Fibroblast of mammary gland (primary cell): Measurements from ENCODE around the gene WDR48.

ENCODE experiments used
- DNase-seq: peaks from one replicate; pipeline ENCODE4 v3.0.0-alpha.2; 2010; ENCODE audit warnings: low read depth
- H3K4me3 ChIP-seq: 2 replicates; pipeline ENCODE4 v1.5.1; 2011; ENCODE audit warnings: low read depth, mild to moderate bottlenecking, low read length, moderate library complexity; ENCODE audit not compliant: control insufficient read depth
- TF ChIP-seq, protein P1 (sequence below): conservative IDR thresholded peaks from 2 replicates; pipeline ENCODE4 v1.5.1; 2011; ENCODE audit warnings: low read depth, low read length, inconsistent platforms; ENCODE audit not compliant: control insufficient read depth, insufficient read depth

The WDR48 gene

DNA sequence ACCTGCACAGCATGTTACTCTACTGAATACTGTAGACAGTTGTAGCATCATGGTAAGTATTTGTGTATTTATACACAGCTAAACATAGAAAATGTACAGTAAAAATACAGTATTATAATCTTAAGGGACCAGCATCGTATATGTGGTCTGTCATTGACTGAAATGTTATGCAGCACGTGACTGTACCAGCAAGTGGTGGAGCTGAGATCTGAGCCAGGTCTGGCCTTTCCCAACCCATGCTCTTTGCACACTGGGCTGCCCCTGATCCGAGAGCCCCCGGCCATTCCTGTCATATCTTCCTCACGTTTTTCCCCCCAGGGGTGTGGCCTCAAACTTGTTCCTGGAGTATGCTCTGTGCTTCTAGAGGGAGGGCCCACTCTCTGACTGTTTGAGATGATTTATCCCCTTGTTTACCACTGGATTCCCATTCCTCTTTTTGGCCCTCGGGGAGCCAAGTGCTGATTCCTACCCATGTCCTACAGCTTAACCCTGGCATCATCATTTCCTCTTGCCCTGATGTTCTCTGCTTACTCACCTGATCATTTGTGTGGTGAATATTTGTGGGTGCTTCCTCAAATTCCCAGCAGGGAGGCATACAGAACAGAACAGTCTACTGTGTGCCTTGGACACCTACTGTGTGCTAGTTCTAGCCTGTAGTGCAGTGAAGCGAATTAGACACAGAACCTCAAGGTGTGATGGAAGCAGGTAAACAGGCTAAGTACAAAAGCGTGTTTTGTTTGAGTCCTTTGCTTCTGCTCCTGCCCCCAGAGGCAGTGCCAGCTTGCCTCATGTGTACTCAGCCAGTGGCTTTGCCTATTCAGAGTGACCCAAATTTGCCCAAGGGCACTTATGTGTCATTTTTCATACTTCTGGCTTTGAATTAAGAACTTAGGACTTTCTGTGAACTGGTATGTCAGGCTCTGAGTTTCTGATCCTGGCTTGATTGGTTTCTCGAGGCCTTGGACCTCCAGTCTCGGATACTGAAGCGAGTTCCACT is 80.6 kb downstream of the WDR48 start:
- no peak for DNase-seq
- TF ChIP-seq, protein P1, sequence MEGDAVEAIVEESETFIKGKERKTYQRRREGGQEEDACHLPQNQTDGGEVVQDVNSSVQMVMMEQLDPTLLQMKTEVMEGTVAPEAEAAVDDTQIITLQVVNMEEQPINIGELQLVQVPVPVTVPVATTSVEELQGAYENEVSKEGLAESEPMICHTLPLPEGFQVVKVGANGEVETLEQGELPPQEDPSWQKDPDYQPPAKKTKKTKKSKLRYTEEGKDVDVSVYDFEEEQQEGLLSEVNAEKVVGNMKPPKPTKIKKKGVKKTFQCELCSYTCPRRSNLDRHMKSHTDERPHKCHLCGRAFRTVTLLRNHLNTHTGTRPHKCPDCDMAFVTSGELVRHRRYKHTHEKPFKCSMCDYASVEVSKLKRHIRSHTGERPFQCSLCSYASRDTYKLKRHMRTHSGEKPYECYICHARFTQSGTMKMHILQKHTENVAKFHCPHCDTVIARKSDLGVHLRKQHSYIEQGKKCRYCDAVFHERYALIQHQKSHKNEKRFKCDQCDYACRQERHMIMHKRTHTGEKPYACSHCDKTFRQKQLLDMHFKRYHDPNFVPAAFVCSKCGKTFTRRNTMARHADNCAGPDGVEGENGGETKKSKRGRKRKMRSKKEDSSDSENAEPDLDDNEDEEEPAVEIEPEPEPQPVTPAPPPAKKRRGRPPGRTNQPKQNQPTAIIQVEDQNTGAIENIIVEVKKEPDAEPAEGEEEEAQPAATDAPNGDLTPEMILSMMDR = no peak
- H3K4me3 ChIP-seq = no peak overlapping the region

DNA sequence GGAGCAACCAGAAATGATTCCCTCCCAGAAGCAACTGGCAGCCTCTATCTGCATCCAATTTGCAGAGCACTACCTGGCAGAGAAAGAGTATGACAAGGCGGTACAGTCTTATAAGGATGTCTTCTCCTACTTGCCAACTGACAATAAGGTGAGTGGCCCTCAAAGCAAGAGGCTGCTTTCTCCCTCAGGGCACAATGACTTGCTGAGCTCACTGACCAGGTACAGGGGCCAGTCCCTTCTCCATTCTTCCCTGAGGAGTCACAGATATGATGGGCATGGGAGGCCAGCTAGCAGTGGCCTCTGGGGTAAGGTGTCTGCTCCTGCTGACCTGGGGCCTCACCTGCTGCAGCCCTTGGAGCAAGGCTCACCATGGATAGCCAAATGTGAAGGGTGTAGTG is 81.3 kb downstream of the WDR48 start:
- TF ChIP-seq, protein P1 = no peak
- DNase-seq = no peak
- H3K4me3 ChIP-seq = no peak overlapping the region

DNA sequence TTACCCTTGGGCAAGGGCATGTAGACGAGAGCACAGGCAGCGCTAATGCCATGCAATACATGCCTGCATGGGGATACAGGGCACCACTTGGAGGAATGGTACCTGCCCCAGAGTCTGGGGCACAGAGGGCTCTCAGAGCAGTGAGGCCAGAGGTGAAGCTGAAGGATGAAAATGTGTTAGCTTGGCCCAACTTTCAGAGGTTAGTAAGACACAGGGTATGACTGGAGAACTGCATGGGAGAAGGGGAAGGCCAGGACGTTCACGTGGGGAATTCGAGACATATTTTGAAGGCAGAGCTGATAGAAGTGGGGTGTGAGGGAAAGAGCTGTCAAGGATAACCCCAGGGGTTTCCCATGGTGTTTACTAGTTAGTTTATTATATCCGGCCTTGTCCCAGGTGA is 82.0 kb downstream of the WDR48 start:
- TF ChIP-seq, protein P1 = no peak
- no peak for DNase-seq
- H3K4me3 ChIP-seq = no peak overlapping the region

DNA sequence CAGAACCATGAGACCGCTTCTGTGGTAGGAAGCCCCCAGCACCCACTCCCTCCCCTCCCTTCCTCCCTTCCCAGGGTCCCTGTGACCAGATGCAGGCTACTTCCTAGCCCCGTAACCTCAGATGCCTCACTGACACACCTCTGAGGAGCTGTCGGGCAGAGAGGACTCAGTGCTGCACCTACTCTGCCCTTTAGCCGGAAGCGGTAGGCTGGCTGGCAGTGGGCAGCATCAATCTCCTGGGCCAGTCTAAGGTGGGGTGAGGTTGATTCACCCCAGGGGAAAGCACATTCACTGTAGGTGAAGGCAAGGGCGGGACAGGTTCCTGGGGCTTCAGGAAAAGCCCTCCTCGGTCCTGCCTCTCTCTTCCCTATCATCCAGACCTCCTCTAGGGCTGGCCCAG is 82.5 kb downstream of the WDR48 start:
- no peak for DNase-seq
- no peak overlapping the region for H3K4me3 ChIP-seq
- TF ChIP-seq, protein P1 = no peak

DNA sequence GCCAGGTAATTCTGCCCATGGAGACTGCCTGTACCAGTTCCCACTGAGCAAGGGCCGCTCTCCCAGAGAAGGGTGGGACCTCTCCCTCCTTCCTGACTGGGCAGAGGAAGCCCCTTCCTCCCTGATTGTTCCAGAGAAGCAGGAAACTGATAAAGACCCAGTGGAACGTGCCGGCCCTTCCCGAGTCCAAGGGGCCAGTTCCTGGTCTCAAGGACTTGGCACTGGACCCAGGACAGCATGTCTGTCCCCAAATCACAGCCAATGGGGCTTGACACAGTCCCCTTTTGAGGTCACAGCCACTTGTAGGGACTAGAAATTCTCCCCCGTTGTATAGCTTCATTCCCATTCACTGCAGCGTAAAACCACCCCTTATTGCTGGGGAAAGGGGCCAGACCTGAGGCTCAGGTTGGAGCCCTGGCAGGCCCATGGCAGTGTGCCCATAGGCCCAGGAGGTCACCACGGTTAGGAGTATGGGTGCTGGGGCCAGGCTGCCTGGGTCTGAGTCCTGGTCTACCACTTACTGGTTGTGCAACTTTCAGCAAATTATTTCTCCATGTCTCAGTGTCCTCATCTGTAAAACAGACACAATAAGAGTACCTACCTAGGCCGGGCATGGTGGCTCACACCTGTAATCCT is 83.5 kb downstream of the WDR48 start:
- H3K4me3 ChIP-seq = no peak overlapping the region
- no peak for DNase-seq
- TF ChIP-seq, protein P1 = no peak

DNA sequence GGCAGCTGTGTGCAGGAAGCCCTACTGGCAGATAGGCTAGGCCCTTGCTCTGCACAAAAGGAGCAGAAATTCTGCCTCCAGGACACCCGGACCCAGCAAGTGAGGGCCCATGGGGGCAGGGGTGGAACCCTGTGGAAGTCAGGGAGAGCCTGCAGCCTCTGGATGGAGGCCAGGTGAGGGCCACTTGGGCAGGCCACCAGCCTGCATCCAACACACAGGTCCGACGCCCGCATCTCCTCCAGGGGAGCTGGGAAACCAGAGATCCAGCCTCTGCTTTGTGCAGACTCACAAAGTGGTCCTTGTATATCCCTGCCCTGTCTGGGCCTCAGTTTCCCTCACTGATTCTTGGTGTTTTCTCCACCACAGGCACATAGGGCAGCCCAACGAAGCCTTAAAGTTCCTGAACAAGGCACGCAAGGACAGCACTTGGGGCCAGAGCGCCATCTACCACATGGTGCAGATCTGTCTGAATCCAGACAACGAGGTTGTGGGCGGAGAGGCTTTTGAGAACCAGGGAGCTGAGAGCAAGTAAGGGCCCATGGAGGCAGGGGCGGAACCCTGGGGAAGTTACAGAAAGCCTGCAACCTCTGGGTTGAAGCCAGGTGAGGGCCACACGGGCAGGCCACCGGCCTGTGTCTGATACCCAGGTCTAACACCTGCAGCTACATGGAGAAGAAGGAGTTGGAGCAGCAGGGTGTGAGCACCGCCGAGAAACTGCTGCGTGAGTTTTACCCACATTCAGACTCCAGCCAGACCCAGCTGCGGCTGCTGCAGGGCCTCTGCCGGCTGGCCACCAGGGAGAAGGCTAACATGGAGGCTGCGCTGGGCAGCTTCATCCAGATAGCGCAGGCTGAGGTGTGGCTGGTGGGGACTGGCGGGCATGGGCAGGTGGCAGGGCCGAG is 85.0 kb downstream of the WDR48 start:
- no peak for DNase-seq
- TF ChIP-seq, protein P1 = no peak
- H3K4me3 ChIP-seq = no peak overlapping the region
